Measurements from ENCODE around the gene GBP3.

GBP3 gene

DNA sequence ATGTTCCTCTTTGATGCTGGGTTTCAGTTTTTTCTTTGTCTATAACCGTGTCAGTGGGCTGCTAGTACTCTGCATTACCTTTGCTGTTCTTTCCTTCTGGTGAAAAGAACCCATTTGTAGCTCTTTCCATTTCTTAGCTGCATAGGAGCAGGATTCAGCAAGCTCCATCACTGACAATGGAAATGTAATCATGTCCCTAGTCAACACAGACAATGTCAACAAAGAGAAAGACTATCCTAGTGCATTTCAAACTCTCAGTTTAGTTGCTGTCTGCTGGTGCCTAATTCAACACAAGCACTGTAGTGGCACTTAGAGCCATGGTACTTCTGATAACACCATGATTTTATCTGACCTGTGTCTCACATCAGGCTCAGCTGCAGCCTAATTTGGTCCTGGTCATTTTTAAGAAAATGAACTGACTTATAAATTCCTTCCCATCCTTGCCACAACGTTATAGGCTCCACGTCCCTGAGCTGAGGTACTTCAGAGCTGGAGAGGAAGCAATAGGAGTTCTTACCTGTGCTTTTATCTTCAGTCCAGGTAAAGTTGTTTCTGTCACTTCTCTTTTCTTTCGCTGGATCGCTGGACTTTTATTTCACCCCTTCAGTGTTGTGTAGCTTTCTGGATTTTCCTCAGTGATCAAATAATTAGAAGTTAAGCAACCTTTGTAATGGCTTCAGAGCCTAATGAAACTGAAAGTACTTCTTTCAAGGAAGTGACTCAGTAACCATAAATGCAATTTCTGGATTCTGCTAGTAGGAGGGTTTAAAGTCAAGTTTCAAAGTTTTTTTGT lies at the start of gene GBP3:
GBP3 (minus strand) TSS at position 700 of the 793 bp plus-strand sequence. CDS start 2,145 bp downstream, outside the sequence.
- no peak for DNase-seq (ENCODE audit: low read depth, low spot score)
- H3K27ac ChIP-seq, result no peak within 1 kb of the TSS

DNA sequence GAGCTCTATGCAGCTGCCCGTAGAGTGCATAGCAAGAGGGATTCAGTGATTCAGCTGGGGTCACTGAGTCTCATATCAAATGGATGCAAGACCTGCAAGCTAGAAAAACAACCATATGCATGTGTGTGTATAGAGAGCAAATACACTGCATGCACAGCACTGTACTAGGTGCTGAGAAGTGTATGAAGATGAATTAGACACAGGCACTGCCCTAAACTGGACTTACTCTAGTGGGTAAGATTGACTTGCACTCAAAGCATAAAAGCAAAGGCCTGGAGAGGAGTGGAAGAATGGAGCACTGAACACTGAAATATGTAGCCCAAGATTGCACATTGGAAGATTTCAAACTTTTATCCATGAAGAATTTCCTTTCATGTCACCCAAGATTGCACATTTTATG lies 47.8 kb upstream of the GBP3 start:
- Histone ChIP-seq H3K36me3 (ENCODE audit: insufficient read depth, low read length) (no peaks in the 10 kb centered on the region), H3K4me3 (no peak overlapping the region), H3K9ac (ENCODE audit: insufficient read length) (no peak overlapping the region), H3K9me3 (ENCODE audit: low read depth, low read length) (no peaks in the 10 kb centered on the region), H3K27ac (no peak overlapping the region)
- TF ChIP-seq FOXP2 (optimal IDR thresholded peaks at IDR 0.05; ENCODE audit: control extremely low read depth, extremely low read length, insufficient read depth) (no peak), POLR2AphosphoS5 (IDR thresholded peaks at IDR 0.05; ENCODE audit: borderline replicate concordance, low read depth, low read length) (no peak), EZH2 (IDR thresholded peaks at IDR 0.05) (no peak)
- DNase-seq (ENCODE audit: low read depth, low spot score), result no peak

More for the DNA sequence above, at the start of gene GBP3:
- no peaks in the 10 kb centered on the region for H3K9me3 ChIP-seq (ENCODE audit: low read depth, low read length)
- peak within 1 kb of the TSS; percentile 60 for H3K4me3 ChIP-seq
- H3K36me3 ChIP-seq (ENCODE audit: insufficient read depth, low read length), result no peaks in the 10 kb centered on the region
- H3K9ac ChIP-seq (ENCODE audit: insufficient read length), result peak within 1 kb of the TSS; percentile 19
- TF ChIP-seq POLR2AphosphoS5 (IDR thresholded peaks at IDR 0.05; ENCODE audit: borderline replicate concordance, low read depth, low read length) (no peak), FOXP2 (optimal IDR thresholded peaks at IDR 0.05; ENCODE audit: control extremely low read depth, extremely low read length, insufficient read depth) (no peak), EZH2 (IDR thresholded peaks at IDR 0.05) (no peak)

GRCh38 chr1:89069951-89070350 lies 47.3 kb upstream of the GBP3 start:
- no peak overlapping the region for H3K9ac ChIP-seq (ENCODE audit: insufficient read length)
- H3K27ac ChIP-seq, result no peak overlapping the region
- H3K4me3 ChIP-seq, result no peak overlapping the region
- TF ChIP-seq POLR2AphosphoS5 (IDR thresholded peaks at IDR 0.05; ENCODE audit: borderline replicate concordance, low read depth, low read length) (no peak), FOXP2 (optimal IDR thresholded peaks at IDR 0.05; ENCODE audit: control extremely low read depth, extremely low read length, insufficient read depth) (no peak), EZH2 (IDR thresholded peaks at IDR 0.05) (no peak)
- H3K9me3 ChIP-seq (ENCODE audit: low read depth, low read length), result no peaks in the 10 kb centered on the region
- DNase-seq (ENCODE audit: low read depth, low spot score), result no peak
- no peaks in the 10 kb centered on the region for H3K36me3 ChIP-seq (ENCODE audit: insufficient read depth, low read length)

DNA sequence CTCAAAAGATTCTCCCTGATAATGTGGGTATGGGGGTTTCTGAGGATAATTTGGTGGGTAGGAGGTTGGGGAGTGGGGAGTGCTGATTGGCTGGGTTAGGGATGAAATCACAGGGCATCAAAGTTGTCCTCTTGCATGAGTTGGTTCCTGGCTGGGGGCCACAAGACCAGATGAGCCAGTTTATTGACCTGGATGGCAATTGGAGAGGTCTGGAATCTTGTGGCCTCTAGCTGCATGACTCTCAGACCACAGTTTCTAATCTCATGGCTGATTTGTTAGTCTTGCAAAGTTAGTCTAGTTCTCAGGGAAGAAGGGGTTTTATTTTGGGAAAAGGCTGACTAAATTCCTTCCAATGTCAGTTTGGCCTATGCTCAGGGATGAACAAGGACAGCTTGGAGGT lies 45.6 kb upstream of the GBP3 start:
- no peaks in the 10 kb centered on the region for H3K9me3 ChIP-seq (ENCODE audit: low read depth, low read length)
- H3K36me3 ChIP-seq (ENCODE audit: insufficient read depth, low read length), result no peaks in the 10 kb centered on the region
- no peak for TF ChIP-seq POLR2AphosphoS5 (IDR thresholded peaks at IDR 0.05; ENCODE audit: borderline replicate concordance, low read depth, low read length)
- TF ChIP-seq EZH2 (IDR thresholded peaks at IDR 0.05), result no peak
- no peak for TF ChIP-seq FOXP2 (optimal IDR thresholded peaks at IDR 0.05; ENCODE audit: control extremely low read depth, extremely low read length, insufficient read depth)
- H3K27ac ChIP-seq, result no peak overlapping the region
- H3K4me3 ChIP-seq, result no peak overlapping the region
- DNase-seq (ENCODE audit: low read depth, low spot score), result no peak
- no peak overlapping the region for H3K9ac ChIP-seq (ENCODE audit: insufficient read length)

DNA sequence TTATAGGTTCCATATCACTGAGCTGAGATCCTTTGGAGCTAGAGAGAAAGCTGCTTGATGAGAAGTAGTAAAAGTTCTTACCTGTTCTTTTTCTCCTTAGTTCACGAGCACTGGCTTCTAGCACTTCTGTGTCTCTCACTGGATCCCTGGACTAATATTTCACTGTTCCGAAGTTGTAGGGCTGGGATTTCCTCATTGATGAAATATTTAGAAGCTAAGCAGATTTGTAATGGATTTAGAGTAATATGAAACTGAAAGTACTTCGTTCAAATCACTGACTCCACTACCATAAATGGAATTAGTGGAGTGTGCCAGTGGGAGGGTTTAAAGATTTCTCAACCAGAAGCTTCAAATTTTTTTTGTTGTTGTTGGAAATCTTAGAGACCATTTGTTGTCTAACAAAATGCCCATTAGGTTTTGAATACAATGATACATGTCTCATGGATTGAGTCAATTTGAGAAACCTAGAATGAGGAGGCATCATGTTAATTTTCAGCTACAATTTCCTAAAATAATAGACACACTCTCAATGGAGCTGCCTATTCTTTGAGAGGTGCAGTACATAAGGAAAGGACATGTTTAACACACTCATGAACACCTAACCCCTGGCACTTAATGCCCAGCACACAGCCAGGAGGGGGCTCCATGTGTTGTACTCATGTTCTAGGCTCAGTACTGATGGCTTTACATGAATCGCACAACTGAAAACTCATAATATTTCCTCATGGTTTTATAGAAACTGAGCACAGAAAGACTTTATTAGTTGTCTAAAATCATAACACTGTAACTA lies 42.6 kb upstream of the GBP3 start, which contains the start of gene GBP1:
GBP1 (minus strand) TSS at position 130 of the 790 bp plus-strand sequence. CDS start 1,974 bp downstream, outside the sequence.
- Histone ChIP-seq H3K9ac (ENCODE audit: insufficient read length) (peak within 1 kb of the TSS; percentile 76), H3K27ac (peak within 1 kb of the TSS; percentile 53)

DNA sequence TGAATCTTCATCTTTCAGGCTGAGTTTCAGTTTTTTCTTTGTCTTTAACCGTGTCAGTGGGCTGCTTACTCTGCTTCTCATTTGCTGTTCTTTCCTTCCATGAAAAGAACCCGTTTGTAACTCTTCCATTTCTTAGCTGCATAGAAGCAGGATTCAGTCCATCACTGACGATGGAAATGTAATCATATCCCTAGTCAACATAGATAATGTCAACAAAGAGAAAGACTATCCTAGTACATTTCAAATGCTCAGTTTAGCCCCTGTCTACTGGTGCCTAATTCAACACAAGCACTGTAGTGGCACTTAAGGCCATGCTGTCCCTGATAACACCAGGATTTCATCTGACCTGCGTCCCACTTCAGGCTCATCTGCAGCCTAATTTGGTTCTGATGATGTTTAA lies 42.0 kb upstream of the GBP3 start:
- H3K9me3 ChIP-seq (ENCODE audit: low read depth, low read length), result no peaks in the 10 kb centered on the region
- H3K27ac ChIP-seq, result peak overlapping the region; percentile 27; the same call in 1 of the 2 replicates
- no peaks in the 10 kb centered on the region for H3K36me3 ChIP-seq (ENCODE audit: insufficient read depth, low read length)
- DNase-seq (ENCODE audit: low read depth, low spot score), result no peak
- TF ChIP-seq FOXP2 (optimal IDR thresholded peaks at IDR 0.05; ENCODE audit: control extremely low read depth, extremely low read length, insufficient read depth) (no peak), POLR2AphosphoS5 (IDR thresholded peaks at IDR 0.05; ENCODE audit: borderline replicate concordance, low read depth, low read length) (no peak), EZH2 (IDR thresholded peaks at IDR 0.05) (no peak)
- H3K4me3 ChIP-seq, result peak overlapping the region; percentile 73
- H3K9ac ChIP-seq (ENCODE audit: insufficient read length), result peak overlapping the region; percentile 76

More for the DNA sequence above, 42.6 kb upstream of the GBP3 start, which contains the start of gene GBP1:
- TF ChIP-seq EZH2 (IDR thresholded peaks at IDR 0.05), result no peak
- TF ChIP-seq FOXP2 (optimal IDR thresholded peaks at IDR 0.05; ENCODE audit: control extremely low read depth, extremely low read length, insufficient read depth), result no peak
- no peak for TF ChIP-seq POLR2AphosphoS5 (IDR thresholded peaks at IDR 0.05; ENCODE audit: borderline replicate concordance, low read depth, low read length)
- Histone ChIP-seq H3K4me3 (peak within 1 kb of the TSS; percentile 73), H3K9me3 (ENCODE audit: low read depth, low read length) (no peaks in the 10 kb centered on the region), H3K36me3 (ENCODE audit: insufficient read depth, low read length) (no peaks in the 10 kb centered on the region)
- DNase-seq (ENCODE audit: low read depth, low spot score), result no peak

- TF ChIP-seq FOXP2 (optimal IDR thresholded peaks at IDR 0.05; ENCODE audit: control extremely low read depth, extremely low read length, insufficient read depth), result no peak
- TF ChIP-seq POLR2AphosphoS5 (IDR thresholded peaks at IDR 0.05; ENCODE audit: borderline replicate concordance, low read depth, low read length), result no peak
- no peak for TF ChIP-seq EZH2 (IDR thresholded peaks at IDR 0.05)
- Histone ChIP-seq H3K4me3 (no peak overlapping the region), H3K9ac (ENCODE audit: insufficient read length) (no peak overlapping the region), H3K36me3 (ENCODE audit: insufficient read depth, low read length) (peaks cover 7% of the 10 kb centered on the region), H3K27ac (no peak overlapping the region), H3K9me3 (ENCODE audit: low read depth, low read length) (no peaks in the 10 kb centered on the region)
- no peak for DNase-seq (ENCODE audit: low read depth, low spot score)
Observed at GRCh38 chr1:89063094-89063493, 40.4 kb upstream of the GBP3 start.

DNA sequence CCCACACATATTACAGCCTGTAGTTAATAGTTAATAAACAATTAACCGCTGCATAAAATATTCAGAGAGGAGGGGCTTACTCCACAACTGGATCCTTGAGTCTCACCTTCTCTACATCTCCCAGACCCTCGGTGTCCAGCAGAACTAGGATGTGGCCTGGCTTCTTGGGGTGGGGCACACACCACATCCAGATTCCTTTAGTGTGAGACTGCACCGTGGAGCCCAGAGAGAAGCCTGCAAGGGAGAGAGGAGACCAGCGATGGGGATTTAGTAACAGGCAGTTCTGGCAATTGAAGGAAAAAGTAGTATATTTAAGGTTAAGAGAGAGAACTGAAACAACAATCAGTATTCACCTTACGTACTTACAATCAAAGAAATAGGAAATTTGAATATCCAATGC lies 37.4 kb upstream of the GBP3 start:
- Histone ChIP-seq H3K4me3 (no peak overlapping the region), H3K9ac (ENCODE audit: insufficient read length) (no peak overlapping the region), H3K27ac (no peak overlapping the region), H3K36me3 (ENCODE audit: insufficient read depth, low read length) (peaks cover 17% of the 10 kb centered on the region), H3K9me3 (ENCODE audit: low read depth, low read length) (no peaks in the 10 kb centered on the region)
- DNase-seq (ENCODE audit: low read depth, low spot score), result no peak
- TF ChIP-seq POLR2AphosphoS5 (IDR thresholded peaks at IDR 0.05; ENCODE audit: borderline replicate concordance, low read depth, low read length), result no peak
- no peak for TF ChIP-seq EZH2 (IDR thresholded peaks at IDR 0.05)
- TF ChIP-seq FOXP2 (optimal IDR thresholded peaks at IDR 0.05; ENCODE audit: control extremely low read depth, extremely low read length, insufficient read depth), result no peak

Measured in SK-N-MC (cell line).